ENCODE data around the gene TAF11L14.
"Not testable (repeated sequence)": the region's sequence is repeated elsewhere in the genome, so short reads cannot be mapped to it uniquely, and the experiment has no call there.

The TAF11L14 gene

GRCh38 chr5:17649232-17649631 is 15.0 kb downstream of the TAF11L14 start:
- H3K4me3 Mint-ChIP-seq; H3K36me3 Mint-ChIP-seq; H3K9me3 Mint-ChIP-seq; H3K27me3 Mint-ChIP-seq; H3K4me1 Mint-ChIP-seq; H3K27ac Mint-ChIP-seq; ATAC-seq (ENCODE audit: low read depth); DNase-seq (ENCODE audit: low spot score in 2 of 2): not testable (repeated sequence)

- not testable (repeated sequence) for DNase-seq (ENCODE audit: low spot score in 2 of 2); H3K4me1 Mint-ChIP-seq; H3K36me3 Mint-ChIP-seq; H3K27ac Mint-ChIP-seq; H3K27me3 Mint-ChIP-seq; ATAC-seq (ENCODE audit: low read depth); H3K9me3 Mint-ChIP-seq; H3K4me3 Mint-ChIP-seq
Measured at GRCh38 chr5:17655201-17655759, 21.0 kb downstream of the TAF11L14 start.

- Mint-ChIP-seq H3K4me1 (no peaks in the 10 kb centered on the region), H3K4me3 (no peak overlapping the region), H3K9me3 (peaks cover under 1% of the 10 kb centered on the region), H3K27ac (no peak overlapping the region), H3K27me3 (no peaks in the 10 kb centered on the region), H3K36me3 (no peaks in the 10 kb centered on the region)
- DNase-seq (ENCODE audit: low spot score in 2 of 2) (no peak), ATAC-seq (ENCODE audit: low read depth) (no peak)
Measured at GRCh38 chr5:17655921-17656320, 21.7 kb downstream of the TAF11L14 start.

GRCh38 chr5:17663182-17663581 is 28.9 kb downstream of the TAF11L14 start:
- DNase-seq (ENCODE audit: low spot score in 2 of 2) (no peak), ATAC-seq (ENCODE audit: low read depth) (no peak)
- no peaks in the 10 kb centered on the region for H3K36me3 Mint-ChIP-seq
- H3K27me3 Mint-ChIP-seq = peaks cover 2% of the 10 kb centered on the region
- H3K27ac Mint-ChIP-seq = no peak overlapping the region
- no peak overlapping the region for H3K4me3 Mint-ChIP-seq
- peaks cover 14% of the 10 kb centered on the region for H3K4me1 Mint-ChIP-seq
- H3K9me3 Mint-ChIP-seq = peaks cover 6% of the 10 kb centered on the region

GRCh38 chr5:17665836-17666235 is 31.6 kb downstream of the TAF11L14 start:
- H3K4me3 Mint-ChIP-seq = no peak overlapping the region
- H3K27ac Mint-ChIP-seq = no peak overlapping the region
- no peaks in the 10 kb centered on the region for H3K36me3 Mint-ChIP-seq
- H3K4me1 Mint-ChIP-seq = peaks cover 14% of the 10 kb centered on the region
- no peak for DNase-seq (ENCODE audit: low spot score in 2 of 2)
- peaks cover 2% of the 10 kb centered on the region for H3K27me3 Mint-ChIP-seq
- ATAC-seq (ENCODE audit: low read depth) = peak; percentile 71
- peaks cover 6% of the 10 kb centered on the region for H3K9me3 Mint-ChIP-seq

- peak overlapping the region; percentile 48 for H3K27ac Mint-ChIP-seq
- H3K36me3 Mint-ChIP-seq = peaks cover 1% of the 10 kb centered on the region
- ATAC-seq (ENCODE audit: low read depth) = peak; percentile 82
- no peak for DNase-seq (ENCODE audit: low spot score in 2 of 2)
- H3K27me3 Mint-ChIP-seq = peaks cover under 1% of the 10 kb centered on the region
- H3K4me3 Mint-ChIP-seq = peak overlapping the region; percentile 22
- peaks cover 14% of the 10 kb centered on the region for H3K4me1 Mint-ChIP-seq
- peaks cover 8% of the 10 kb centered on the region for H3K9me3 Mint-ChIP-seq
Measured at GRCh38 chr5:17666726-17667235, 32.5 kb downstream of the TAF11L14 start.

GRCh38 chr5:17670353-17670752 is 36.1 kb downstream of the TAF11L14 start:
- Mint-ChIP-seq H3K9me3 (peaks cover 8% of the 10 kb centered on the region), H3K4me1 (peaks cover 14% of the 10 kb centered on the region), H3K4me3 (no peak overlapping the region), H3K36me3 (peaks cover 1% of the 10 kb centered on the region), H3K27ac (no peak overlapping the region), H3K27me3 (no peaks in the 10 kb centered on the region)
- ATAC-seq (ENCODE audit: low read depth) (no peak), DNase-seq (ENCODE audit: low spot score in 2 of 2) (no peak)

- Mint-ChIP-seq H3K9me3 (no peaks in the 10 kb centered on the region), H3K36me3 (no peaks in the 10 kb centered on the region), H3K4me1 (no peaks in the 10 kb centered on the region), H3K4me3 (no peak overlapping the region), H3K27ac (no peak overlapping the region), H3K27me3 (no peaks in the 10 kb centered on the region)
- DNase-seq (ENCODE audit: low spot score in 2 of 2) (no peak), ATAC-seq (ENCODE audit: low read depth) (no peak)
Measured at GRCh38 chr5:17678751-17679324, 44.6 kb downstream of the TAF11L14 start.

- H3K36me3 Mint-ChIP-seq = no peaks in the 10 kb centered on the region
- no peak overlapping the region for H3K4me3 Mint-ChIP-seq
- DNase-seq (ENCODE audit: low spot score in 2 of 2) = no peak
- no peaks in the 10 kb centered on the region for H3K4me1 Mint-ChIP-seq
- H3K27ac Mint-ChIP-seq = no peak overlapping the region
- no peak for ATAC-seq (ENCODE audit: low read depth)
- H3K9me3 Mint-ChIP-seq = no peaks in the 10 kb centered on the region
- no peaks in the 10 kb centered on the region for H3K27me3 Mint-ChIP-seq
Measured at GRCh38 chr5:17679597-17680203, 45.4 kb downstream of the TAF11L14 start.

- no peaks in the 10 kb centered on the region for H3K27me3 Mint-ChIP-seq
- no peak overlapping the region for H3K27ac Mint-ChIP-seq
- H3K36me3 Mint-ChIP-seq = no peaks in the 10 kb centered on the region
- no peak overlapping the region for H3K4me3 Mint-ChIP-seq
- H3K4me1 Mint-ChIP-seq = no peaks in the 10 kb centered on the region
- DNase-seq (ENCODE audit: low spot score in 2 of 2) (no peak), ATAC-seq (ENCODE audit: low read depth) (no peak)
- no peaks in the 10 kb centered on the region for H3K9me3 Mint-ChIP-seq
Measured at GRCh38 chr5:17680737-17681136, 46.5 kb downstream of the TAF11L14 start.

All from memory B cell (primary cell).